Renal pelvis (tissue), 4 donors: Measurements from ENCODE around the gene KREMEN2. TPM values are rescaled to one million over a fixed set of nuclear protein-coding genes. Genes with fewer than 3 reads are reported as not detected.
A peak's percentile ranks its signal among the peaks of the same experiment; 100 is the strongest.

Source experiments
- DNase-seq: peaks from one replicate; pipeline ENCODE4 v3.0.0-alpha.2; 2013
- polyA plus RNA-seq, 3 donors: library from polyadenylated mRNA; unstranded; fragments of 120-200 nt; gene quantifications; one replicate each; pipeline ENCODE4 v1.2.1, GENCODE V29; 2013; ENCODE audit not compliant: insufficient read length in 3 of 3

KREMEN2 gene
- polyA plus RNA-seq, 3 donors: 2.5 to 3.6 (median 3.5) TPM

GRCh38 chr16:2963074-2963722, 877 bp upstream of the KREMEN2 start:
- no peak for DNase-seq

GRCh38 chr16:2964475-2965336, 631 bp downstream of the KREMEN2 start:
- no peak for DNase-seq

GRCh38 chr16:2966043-2966807, 2.1 kb downstream of the KREMEN2 start:
- no peak for DNase-seq

GRCh38 chr16:2966808-2967191, 2.7 kb downstream of the KREMEN2 start:
- DNase-seq: no peak

- DNase-seq: no peak
Measured at GRCh38 chr16:2967211-2967631, 3.1 kb downstream of the KREMEN2 start.

- no peak for DNase-seq
Measured at GRCh38 chr16:2967721-2968161, 3.7 kb downstream of the KREMEN2 start.

GRCh38 chr16:2968368-2968737, 4.3 kb downstream of the KREMEN2 start:
- DNase-seq: no peak

- peak; percentile 87 for DNase-seq
Measured at GRCh38 chr16:2968738-2969544, 4.9 kb downstream of the KREMEN2 start, which contains the start of gene PAQR4. PAQR4 (plus strand) TSS chr16:2969348; CDS start chr16:2969675, 327 bp downstream.

- no peak for DNase-seq
Measured at GRCh38 chr16:2969545-2970521, 5.8 kb downstream of the KREMEN2 start.

- no peak for DNase-seq
Measured at GRCh38 chr16:2970563-2970962, 6.5 kb downstream of the KREMEN2 start.

GRCh38 chr16:2971134-2971984, 7.3 kb downstream of the KREMEN2 start:
- DNase-seq: no peak

- no peak for DNase-seq
Measured at GRCh38 chr16:2971985-2972784, 8.1 kb downstream of the KREMEN2 start.

- no peak for DNase-seq
Measured at GRCh38 chr16:2973093-2973492, 9.0 kb downstream of the KREMEN2 start.

GRCh38 chr16:2973605-2974318, 9.7 kb downstream of the KREMEN2 start:
- no peak for DNase-seq

- no peak for DNase-seq
Measured at GRCh38 chr16:2974319-2975056, 10.4 kb downstream of the KREMEN2 start.

- DNase-seq: no peak
Measured at GRCh38 chr16:2975161-2975795, 11.2 kb downstream of the KREMEN2 start.
